ENCODE measurements around the gene HOXD12. TPM values are rescaled to one million over a fixed set of nuclear protein-coding genes. Genes with fewer than 3 reads are reported as not detected.

The HOXD12 gene
- total RNA-seq, 1 experiment from 2014 or later = 0.13 TPM

- DNase-seq (ENCODE audit: low read depth, low spot score) (no peak), ATAC-seq (no peak)
- Histone ChIP-seq H3K4me1 (ENCODE audit: control insufficient read depth, insufficient read depth, low read length) (peaks cover 14% of the 10 kb centered on the region), H3K27ac (ENCODE audit: low read length) (peak overlapping the region; percentile 31; the same call in 1 of the 2 replicates), H3K9me3 (ENCODE audit: control insufficient read depth, insufficient read depth, low read depth, low read length) (no peaks in the 10 kb centered on the region), H3K36me3 (ENCODE audit: control insufficient read depth, insufficient read depth, low read length) (no peaks in the 10 kb centered on the region), H3K27me3 (ENCODE audit: control insufficient read depth, insufficient read depth, low read length) (no peaks in the 10 kb centered on the region), H3K4me3 (ENCODE audit: low read depth in 2 of 2, low read length in 2 of 2) (no peak overlapping the region)
- in situ Hi-C loops (cut with HindIII; ENCODE audit: low pct_unique_long_range_greater_than_20kb, low sequenced_read_pairs) (no loop called here), intact Hi-C loops (cut with micrococcal nuclease; ENCODE audit: unreplicated experiment) (loop anchor here (2.0 kb wide), 2 partner anchors 419 to 505 kb away; no protein-coding TSS in a partner anchor)
- BruUV-seq (replicated peaks) = no TSS peak
- TF ChIP-seq CTCF (IDR thresholded peaks at IDR 0.05) = no peak
- no peak for TF ChIP-seq TCF7L2 (IDR thresholded peaks at IDR 0.05; ENCODE audit: low read depth, low read length)
- TF ChIP-seq SIN3A (IDR thresholded peaks at IDR 0.05; ENCODE audit: borderline replicate concordance, insufficient read depth, low read depth, low read length) = no peak
- TF ChIP-seq REST (IDR thresholded peaks at IDR 0.05; ENCODE audit: insufficient read depth in 1 of 2, low read depth in 2 of 2, low read length in 1 of 2) = no peak
- no peak for TF ChIP-seq POLR2AphosphoS5 (IDR thresholded peaks at IDR 0.05; ENCODE audit: low read depth, low read length)
- ChIA-PET CTCF (no interaction called here), POLR2A (no interaction called here)
Measured at GRCh38 chr2:176134035-176134434, 34.4 kb downstream of the HOXD12 start.

GRCh38 chr2:176135035-176135440 lies 35.4 kb downstream of the HOXD12 start:
- POLR2A ChIA-PET = no interaction called here
- no peak for DNase-seq (ENCODE audit: low read depth, low spot score)
- Histone ChIP-seq H3K9me3 (ENCODE audit: control insufficient read depth, insufficient read depth, low read depth, low read length) (no peaks in the 10 kb centered on the region), H3K27me3 (ENCODE audit: control insufficient read depth, insufficient read depth, low read length) (no peaks in the 10 kb centered on the region), H3K27ac (ENCODE audit: low read length) (peak overlapping the region; percentile 77), H3K4me3 (ENCODE audit: low read depth in 2 of 2, low read length in 2 of 2) (no peak overlapping the region), H3K36me3 (ENCODE audit: control insufficient read depth, insufficient read depth, low read length) (no peaks in the 10 kb centered on the region), H3K4me1 (ENCODE audit: control insufficient read depth, insufficient read depth, low read length) (peaks cover 15% of the 10 kb centered on the region)
- no peak for TF ChIP-seq TCF7L2 (IDR thresholded peaks at IDR 0.05; ENCODE audit: low read depth, low read length)
- TF ChIP-seq CTCF (IDR thresholded peaks at IDR 0.05) = peak; percentile 29; the same call in 1 of the 2 replicates
- no peak for TF ChIP-seq POLR2AphosphoS5 (IDR thresholded peaks at IDR 0.05; ENCODE audit: low read depth, low read length)
- in situ Hi-C loops (cut with HindIII; ENCODE audit: low pct_unique_long_range_greater_than_20kb, low sequenced_read_pairs) (no loop called here), intact Hi-C loops (cut with micrococcal nuclease; ENCODE audit: unreplicated experiment) (loop anchor here (2.0 kb wide), 2 partner anchors 418 to 504 kb away; no protein-coding TSS in a partner anchor)
- no TSS peak for BruUV-seq (replicated peaks)
- CTCF ChIA-PET = no interaction called here
- no peak for ATAC-seq

Measured in Panc1 (cell line).